H1 (cell line): ENCODE results near the gene SAG. TPM values are rescaled to one million over a fixed set of nuclear protein-coding genes. Genes with fewer than 3 reads are reported as not detected.

Experiments
- CTCF ChIA-PET: fragments of 300-600 bp; sonication (Branson Sonifier 250); formaldehyde crosslinking; loops from one replicate; lab custom pipeline; 2021; ENCODE audit not compliant: partially characterized antibody; lab: Charles Lee
- POLR2A ChIA-PET: fragments of 300-600 bp; sonication (Branson Sonifier 250); formaldehyde crosslinking; loops from one replicate; lab custom pipeline; 2021; ENCODE audit warnings: inconsistent platforms; ENCODE audit not compliant: partially characterized antibody; lab: Charles Lee
- DNase-seq, 2 experiments: peaks; one replicate each; pipeline versions ENCODE4 v3.0.0 to v3.0.0-alpha.2; 2010 to 2022; ENCODE audit warnings: low spot score in 2 of 2, low read depth in 1 of 2, mixed read lengths in 1 of 2
- FAIRE-seq: peaks from 2 replicates; lab custom pipeline; 2011; peaks lifted over from hg19 to GRCh38; lab: Jason Lieb, UNC
- H2AFZ ChIP-seq: 2 replicates; pipeline ENCODE4 v1.8.1; 2012; ENCODE audit warnings: low read length, inconsistent platforms
- H2AK5ac ChIP-seq: 2 replicates; pipeline ENCODE4 v1.6.1; 2013; ENCODE audit warnings: low read depth, low read length
- H2BK120ac ChIP-seq: replicated peaks from 2 replicates; pipeline ENCODE3; 2013; ENCODE audit warnings: low read depth, low read length, inconsistent platforms
- H2BK12ac ChIP-seq: 2 replicates; pipeline ENCODE4 v1.6.1; 2013; ENCODE audit warnings: low read depth, low read length
- H2BK15ac ChIP-seq: 2 replicates; pipeline ENCODE4 v1.6.1; 2013; ENCODE audit warnings: low read length
- H2BK20ac ChIP-seq: 2 replicates; pipeline ENCODE4 v1.6.1; 2013; ENCODE audit warnings: low read length
- H2BK5ac ChIP-seq: 2 replicates; pipeline ENCODE4 v1.6.1; 2013; ENCODE audit warnings: low read depth, low read length
- H3K14ac ChIP-seq: 2 replicates; pipeline ENCODE4 v1.6.1; 2013; ENCODE audit warnings: inconsistent platforms; ENCODE audit not compliant: insufficient read length
- H3K18ac ChIP-seq: 2 replicates; pipeline ENCODE4 v1.6.1; 2013; ENCODE audit warnings: low read length; ENCODE audit errors: extremely low read depth
- H3K23ac ChIP-seq: 2 replicates; pipeline ENCODE4 v1.6.1; 2013; ENCODE audit warnings: inconsistent platforms; ENCODE audit not compliant: insufficient read length
- H3K23me2 ChIP-seq: 2 replicates; pipeline ENCODE4 v1.6.1; 2013; ENCODE audit warnings: low read depth, low read length
- H3K27ac ChIP-seq: 2 replicates; pipeline ENCODE4 v1.6.1; 2011; ENCODE audit warnings: low read depth, low read length, inconsistent platforms
- H3K27me3 ChIP-seq, 4 experiments: replicated peaks in 1 of 4; 1 replicate in 1 of 4; 2 replicates in 3 of 4; pipeline versions ENCODE4 v1.6.1 to v1.8.1; 2011 to 2013; ENCODE audit warnings: low read length in 3 of 4, mild to moderate bottlenecking in 3 of 4, inconsistent platforms in 2 of 4, mixed read lengths in 2 of 4, moderate library complexity in 1 of 4; ENCODE audit not compliant: control insufficient read depth in 3 of 4, insufficient read depth in 3 of 4; ENCODE audit errors: extremely low read depth in 1 of 4
- H3K36me3 ChIP-seq, 4 experiments: 2 replicates each; pipeline versions ENCODE4 v1.6.1 to v1.8.1; 2011 to 2013; ENCODE audit warnings: mild to moderate bottlenecking in 4 of 4, low read length in 3 of 4, moderate library complexity in 2 of 4, control low read depth in 1 of 4, inconsistent platforms in 1 of 4; ENCODE audit not compliant: insufficient read depth in 4 of 4, control insufficient read depth in 2 of 4
- H3K4ac ChIP-seq: replicated peaks from 2 replicates; pipeline ENCODE3; 2013; ENCODE audit warnings: low read length, low read depth, mixed read lengths, inconsistent platforms; ENCODE audit not compliant: insufficient read length
- H3K4me1 ChIP-seq, 4 experiments: replicated peaks in 1 of 4; 1 replicate in 1 of 4; 2 replicates in 3 of 4; pipeline versions ENCODE4 v1.6.1 to v1.8.1; 2011 to 2013; ENCODE audit warnings: low read length in 3 of 4, inconsistent platforms in 2 of 4, mixed read lengths in 1 of 4; ENCODE audit not compliant: insufficient read depth in 4 of 4, control insufficient read depth in 3 of 4
- H3K4me2 ChIP-seq, 2 experiments: 2 replicates each; pipeline versions ENCODE4 v1.6.1 to v1.8.1; 2011 to 2013; ENCODE audit warnings: low read depth in 2 of 2, low read length in 2 of 2, control low read depth in 1 of 2, inconsistent platforms in 1 of 2, mild to moderate bottlenecking in 1 of 2; ENCODE audit not compliant: insufficient read depth in 1 of 2
- H3K4me3 ChIP-seq, 4 experiments: fragments of 200-600, 300-600 bp in 1 of 4; sonication (generic), shearing (Covaris generic), sonication (Bioruptor Twin) in 1 of 4; 2 replicates each; pipeline versions ENCODE4 v1.5.1 to v1.8.1; 2011 to 2016; ENCODE audit warnings: low read length in 4 of 4, low read depth in 3 of 4, control low read depth in 2 of 4, inconsistent platforms in 2 of 4, mild to moderate bottlenecking in 2 of 4, mixed read lengths in 1 of 4, moderate library complexity in 1 of 4; ENCODE audit not compliant: insufficient read depth in 2 of 4; ENCODE audit errors: extremely low read depth in 1 of 4
- H3K56ac ChIP-seq: replicated peaks from 2 replicates; pipeline ENCODE3; 2013; ENCODE audit warnings: low read depth, mild to moderate bottlenecking, mixed read lengths, low read length, inconsistent platforms; ENCODE audit not compliant: insufficient read length
- H3K79me1 ChIP-seq: 2 replicates; pipeline ENCODE4 v1.6.1; 2013; ENCODE audit warnings: low read depth, low read length, control low read depth
- H3K79me2 ChIP-seq, 2 experiments: 2 replicates each; pipeline versions ENCODE4 v1.6.1 to v1.8.1; 2012 to 2013; ENCODE audit warnings: low read length in 2 of 2, mild to moderate bottlenecking in 2 of 2, inconsistent platforms in 1 of 2; ENCODE audit not compliant: insufficient read depth in 2 of 2, control insufficient read depth in 1 of 2
- H3K9ac ChIP-seq, 4 experiments: replicated peaks in 1 of 4; 1 replicate in 1 of 4; 2 replicates in 3 of 4; pipeline versions ENCODE4 v1.6.1 to v1.8.1; 2011 to 2013; ENCODE audit warnings: low read depth in 3 of 4, low read length in 3 of 4, control low read depth in 2 of 4, mild to moderate bottlenecking in 2 of 4, moderate library complexity in 2 of 4, inconsistent platforms in 1 of 4; ENCODE audit errors: extremely low read depth in 1 of 4
- H3K9me3 ChIP-seq, 2 experiments: 2 replicates each; pipeline versions ENCODE4 v1.6.1 to v1.8.1; 2012 to 2013; ENCODE audit warnings: mild to moderate bottlenecking in 2 of 2, moderate library complexity in 2 of 2, control low read depth in 1 of 2, inconsistent platforms in 1 of 2, low read depth in 1 of 2, low read length in 1 of 2, mixed read lengths in 1 of 2; ENCODE audit not compliant: insufficient read depth in 2 of 2
- H4K20me1 ChIP-seq, 2 experiments: replicated peaks in 1 of 2; 2 replicates each; pipeline versions ENCODE3 to v1.8.1; 2011 to 2013; ENCODE audit warnings: inconsistent platforms in 2 of 2, low read length in 2 of 2, mild to moderate bottlenecking in 1 of 2; ENCODE audit not compliant: insufficient read depth in 2 of 2, control insufficient read depth in 1 of 2
- H4K5ac ChIP-seq: 2 replicates; pipeline ENCODE4 v1.6.1; 2013; ENCODE audit warnings: low read length, low read depth, mixed read lengths, inconsistent platforms; ENCODE audit not compliant: insufficient read length
- H4K8ac ChIP-seq: 2 replicates; pipeline ENCODE4 v1.8.0; 2013; ENCODE audit warnings: mild to moderate bottlenecking, moderate library complexity, low read length, inconsistent platforms; ENCODE audit not compliant: insufficient read depth; ENCODE audit errors: extremely low read depth
- H4K91ac ChIP-seq: replicated peaks from 2 replicates; pipeline ENCODE3; 2013; ENCODE audit warnings: low read length, mixed read lengths, inconsistent platforms; ENCODE audit not compliant: insufficient read length
- ASH2L ChIP-seq: fragments of 200-600, 300-600 bp; sonication (generic); IDR thresholded peaks from one replicate; pipeline ENCODE4 v1.7.1; 2017; ENCODE audit warnings: low read length
- BACH1 ChIP-seq: IDR thresholded peaks from 2 replicates; pipeline ENCODE4 v1.6.1; 2012; ENCODE audit warnings: low read length, improper control_type of control experiment
- CBX8 ChIP-seq: fragments of 300-800, 300-1000 bp; sonication (generic); IDR thresholded peaks from 2 replicates; pipeline ENCODE4 v1.7.1; 2016; ENCODE audit warnings: low read depth, low read length, borderline replicate concordance
- CEBPB ChIP-seq: IDR thresholded peaks from 2 replicates; pipeline ENCODE4 v1.6.1; 2012; ENCODE audit warnings: low read depth, low read length
- CHD1 ChIP-seq: IDR thresholded peaks from 2 replicates; pipeline ENCODE4 v1.6.1; 2012; ENCODE audit warnings: low read depth, low read length, improper control_type of control experiment
- CREB1 ChIP-seq: IDR thresholded peaks from 2 replicates; pipeline ENCODE4 v1.6.1; 2012; ENCODE audit warnings: inconsistent platforms
- EGR1 ChIP-seq: IDR thresholded peaks from 2 replicates; pipeline ENCODE4 v1.6.1; 2011; ENCODE audit warnings: low read depth, low read length, borderline replicate concordance
- GTF2F1 ChIP-seq: IDR thresholded peaks from 2 replicates; pipeline ENCODE4 v1.6.1; 2012; ENCODE audit warnings: low read depth, low read length, improper control_type of control experiment, borderline replicate concordance
- HDAC6 ChIP-seq: IDR thresholded peaks from one replicate; pipeline ENCODE4 v1.7.1; 2012; ENCODE audit warnings: low read depth, mild to moderate bottlenecking, inconsistent platforms, low read length, moderate library complexity
- MAX ChIP-seq: IDR thresholded peaks from 2 replicates; pipeline ENCODE4 v1.6.1; 2012; ENCODE audit warnings: inconsistent platforms
- RBBP5 ChIP-seq: IDR thresholded peaks from 2 replicates; pipeline ENCODE4 v1.7.1; 2012; ENCODE audit warnings: low read depth, mild to moderate bottlenecking, inconsistent platforms, low read length, moderate library complexity, borderline replicate concordance
- RFX5 ChIP-seq: IDR thresholded peaks from 2 replicates; pipeline ENCODE4 v1.6.1; 2011; ENCODE audit warnings: low read depth, low read length, improper control_type of control experiment, borderline replicate concordance
- TAF1 ChIP-seq: IDR thresholded peaks from 2 replicates; pipeline ENCODE4 v1.6.1; 2011; ENCODE audit warnings: mild to moderate bottlenecking, low read depth, low read length
- YY1 ChIP-seq: IDR thresholded peaks from 2 replicates; pipeline ENCODE4 v1.6.1; 2011; ENCODE audit warnings: low read depth, mild to moderate bottlenecking, low read length
- WGBS, 2 experiments: shearing (Covaris generic) in 1 of 2; methylation state at CpG; one replicate each; pipeline versions ENCODE4 v1.1.6 to v1.1.7; 2013 to 2015; ENCODE audit warnings: low lambda C conversion rate in 2 of 2, mixed read lengths in 2 of 2, inconsistent platforms in 1 of 2, low coverage in 1 of 2, missing lambda C conversion rate in 1 of 2; ENCODE audit not compliant: insufficient replicate concordance in 2 of 2, insufficient coverage in 1 of 2, insufficient read length in 1 of 2; ENCODE audit errors: extremely low coverage in 1 of 2, missing lambda C conversion rate in 1 of 2; 5-methylcytosine and 5-hydroxymethylcytosine counted together
- polyA plus RNA-seq, 7 experiments: library from polyadenylated mRNA; depleted of rRNA in 3 of 7; stranded (reverse) in 5 of 7; unstranded in 2 of 7; fragments of >200 nt in 5 of 7; fragments of 200-250 nt in 2 of 7; gene quantifications; 1 replicate in 5 of 7; 2 replicates in 1 of 7; 4 replicates in 1 of 7; pipeline versions ENCODE4 v1.2.1 to v1.2.3, GENCODE V29; 2011 to 2013; ENCODE audit warnings: missing spikeins in 2 of 7, mixed read lengths in 2 of 7
- total RNA-seq: library from RNA; stranded (reverse); fragmentation: NEBNext Ultra II Directional; extraction: Animal tissue kit (Norgen Biotek cat#: 25700); gene quantifications from 2 replicates; pipeline ENCODE4 v1.2.1, GENCODE V29; 2021
- TF ChIP-seq, protein P1 (sequence below): IDR thresholded peaks from 2 replicates; pipeline ENCODE4 v1.6.1; 2011; ENCODE audit warnings: low read length, improper control_type of control experiment

Gene SAG
- total and polyA plus RNA-seq, 2 of the 8 experiments (the other 6 are each of a cell fraction or from before 2014, with no cell fraction given) = not detected

GRCh38 chr2:233332125-233332524 is 24.5 kb downstream of the SAG start:
- DNase-seq (no peak), FAIRE-seq (no peak)
- no peaks in the 10 kb centered on the region for H3K79me2 ChIP-seq
- H3K36me3 ChIP-seq = no peaks in the 10 kb centered on the region
- H2AK5ac ChIP-seq = no peak overlapping the region
- H4K91ac ChIP-seq = no peak overlapping the region
- 78% methylated on average over 4 of the region's 4 CpGs; no CpG with 5 or more reads in 1 of the 2 experiments for WGBS, 2 experiments
- no peaks in the 10 kb centered on the region for H3K23me2 ChIP-seq
- no peaks in the 10 kb centered on the region for H4K20me1 ChIP-seq
- H3K18ac ChIP-seq = no peak overlapping the region
- H2BK20ac ChIP-seq = no peak overlapping the region
- H3K14ac ChIP-seq = no peak overlapping the region
- H2BK15ac ChIP-seq = no peak overlapping the region
- H3K56ac ChIP-seq = no peak overlapping the region
- H3K9ac ChIP-seq = no peak overlapping the region
- no peak overlapping the region for H2BK12ac ChIP-seq
- no peak overlapping the region for H2BK120ac ChIP-seq
- H3K4me2 ChIP-seq = no peak overlapping the region
- H3K4me1 ChIP-seq = peaks cover 0 to 10% (median 3%) of the 10 kb centered on the region in 4 experiments; a peak in 2 of 7 replicates
- no peak overlapping the region for H3K4ac ChIP-seq
- H3K4me3 ChIP-seq = no peak overlapping the region
- H2BK5ac ChIP-seq = no peak overlapping the region
- POLR2A ChIA-PET = no interaction called here
- no peaks in the 10 kb centered on the region for H3K9me3 ChIP-seq
- H3K27ac ChIP-seq = no peak overlapping the region
- no peaks in the 10 kb centered on the region for H3K79me1 ChIP-seq
- no peak overlapping the region for H2AFZ ChIP-seq
- CTCF ChIA-PET = interaction anchor here (1.1 to 1.3 kb wide), 2 partner anchors 25 to 111 kb away, joined by 3 to 4 read pairs; no protein-coding TSS in a partner anchor
- H4K5ac ChIP-seq = no peak overlapping the region
- H3K27me3 ChIP-seq = peaks cover 8 to 71% (median 38%) of the 10 kb centered on the region in 4 experiments; a peak in 6 of 7 replicates
- H3K23ac ChIP-seq = no peak overlapping the region
- H4K8ac ChIP-seq = no peak overlapping the region
- TF ChIP-seq RFX5 (no peak), TAF1 (no peak), CREB1 (no peak), YY1 (no peak), GTF2F1 (no peak), CEBPB (no peak), CHD1 (no peak), RBBP5 (no peak), CBX8 (no peak), ASH2L (no peak), BACH1 (no peak), EGR1 (no peak), MAX (no peak), HDAC6 (no peak)
- TF ChIP-seq, protein P1, sequence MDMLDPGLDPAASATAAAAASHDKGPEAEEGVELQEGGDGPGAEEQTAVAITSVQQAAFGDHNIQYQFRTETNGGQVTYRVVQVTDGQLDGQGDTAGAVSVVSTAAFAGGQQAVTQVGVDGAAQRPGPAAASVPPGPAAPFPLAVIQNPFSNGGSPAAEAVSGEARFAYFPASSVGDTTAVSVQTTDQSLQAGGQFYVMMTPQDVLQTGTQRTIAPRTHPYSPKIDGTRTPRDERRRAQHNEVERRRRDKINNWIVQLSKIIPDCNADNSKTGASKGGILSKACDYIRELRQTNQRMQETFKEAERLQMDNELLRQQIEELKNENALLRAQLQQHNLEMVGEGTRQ = no peak
